Esophagus muscularis mucosa (tissue), 4 donors: Measurements from ENCODE around the gene TTC31. TPM values are rescaled to one million over a fixed set of nuclear protein-coding genes. Genes with fewer than 3 reads are reported as not detected.
"Not testable (repeated sequence)": the region's sequence is repeated elsewhere in the genome, so short reads cannot be mapped to it uniquely, and the experiment has no call there.

Source experiments
- DNase-seq: peaks from one replicate; pipeline ENCODE4 v3.0.0-alpha.2; 2017; ENCODE audit errors: extremely low spot score
- H3K27ac ChIP-seq, 4 donors: fragments of 200-600 bp; sonication (generic); replicated peaks in 1 of 4; 1 replicate in 3 of 4; 2 replicates in 1 of 4; pipeline ENCODE4 v1.5.1; 2016 to 2019; ENCODE audit warnings: mild to moderate bottlenecking in 1 of 4
- H3K27me3 ChIP-seq, 4 donors: fragments of 200-600 bp; sonication (generic); one replicate each; pipeline versions ENCODE4 v1.5.1 to v1.6.0; 2016 to 2019
- H3K36me3 ChIP-seq, 4 donors: fragments of 200-600 bp; sonication (generic); one replicate each; pipeline ENCODE4 v1.5.1; 2016 to 2019
- H3K4me1 ChIP-seq, 4 donors: fragments of 200-600 bp; sonication (generic); one replicate each; pipeline ENCODE4 v1.5.1; 2016 to 2019
- H3K4me3 ChIP-seq, 4 donors: fragments of 200-600 bp; sonication (generic); 1 replicate in 2 of 4; 2 replicates in 2 of 4; pipeline ENCODE4 v1.5.1; 2016 to 2019; ENCODE audit warnings: mild to moderate bottlenecking in 4 of 4, moderate library complexity in 1 of 4
- H3K9me3 ChIP-seq, 4 donors: fragments of 200-600 bp; sonication (generic); 1 replicate in 3 of 4; 2 replicates in 1 of 4; pipeline ENCODE4 v1.5.1; 2016 to 2019
- EP300 ChIP-seq: sonication (generic); formaldehyde crosslinking; IDR thresholded peaks from one replicate; pipeline ENCODE4 v1.6.1; 2017; ENCODE audit warnings: antibody characterized with exemption
- POLR2A ChIP-seq: fragments of 450-650 bp; IDR thresholded peaks from one replicate; pipeline ENCODE4 v1.6.1; 2017; ENCODE audit warnings: antibody characterized with exemption, moderate library complexity, mild to moderate bottlenecking, low read depth
- POLR2AphosphoS5 ChIP-seq, 2 donors: sonication (generic); formaldehyde crosslinking; IDR thresholded peaks; one replicate each; pipeline ENCODE4 v1.6.1; 2017; ENCODE audit warnings: antibody characterized with exemption in 2 of 2
- WGBS: methylation state at CpG from one replicate; pipeline ENCODE4 v1.1.5; 2018; 5-methylcytosine and 5-hydroxymethylcytosine counted together
- intact Hi-C: fragments of 100-400 bp; cut with DNase I; formaldehyde crosslinking; loops from one replicate; pipeline ENCODE4 v1.15.1; 2023
- total RNA-seq, 4 donors: library from RNA; depleted of rRNA; stranded (reverse); fragments of >200 nt; gene quantifications; one replicate each; pipeline versions ENCODE4 v1.1.0 to v1.2.1, GENCODE V29; 2016
- TF ChIP-seq, protein P1 (sequence below), 3 experiments: fragments of 200-600 bp in 2 of 3; fragments of 450-650 bp in 1 of 3; sonication (generic) in 2 of 3; IDR thresholded peaks; one replicate each; pipeline ENCODE4 v1.5.1; 2017 to 2019; ENCODE audit warnings: antibody characterized with exemption in 3 of 3, mild to moderate bottlenecking in 2 of 3, moderate library complexity in 1 of 3

Gene TTC31
- total RNA-seq, 4 donors from 2014 or later: 17.4 to 23.0 (median 20.6) TPM

DNA sequence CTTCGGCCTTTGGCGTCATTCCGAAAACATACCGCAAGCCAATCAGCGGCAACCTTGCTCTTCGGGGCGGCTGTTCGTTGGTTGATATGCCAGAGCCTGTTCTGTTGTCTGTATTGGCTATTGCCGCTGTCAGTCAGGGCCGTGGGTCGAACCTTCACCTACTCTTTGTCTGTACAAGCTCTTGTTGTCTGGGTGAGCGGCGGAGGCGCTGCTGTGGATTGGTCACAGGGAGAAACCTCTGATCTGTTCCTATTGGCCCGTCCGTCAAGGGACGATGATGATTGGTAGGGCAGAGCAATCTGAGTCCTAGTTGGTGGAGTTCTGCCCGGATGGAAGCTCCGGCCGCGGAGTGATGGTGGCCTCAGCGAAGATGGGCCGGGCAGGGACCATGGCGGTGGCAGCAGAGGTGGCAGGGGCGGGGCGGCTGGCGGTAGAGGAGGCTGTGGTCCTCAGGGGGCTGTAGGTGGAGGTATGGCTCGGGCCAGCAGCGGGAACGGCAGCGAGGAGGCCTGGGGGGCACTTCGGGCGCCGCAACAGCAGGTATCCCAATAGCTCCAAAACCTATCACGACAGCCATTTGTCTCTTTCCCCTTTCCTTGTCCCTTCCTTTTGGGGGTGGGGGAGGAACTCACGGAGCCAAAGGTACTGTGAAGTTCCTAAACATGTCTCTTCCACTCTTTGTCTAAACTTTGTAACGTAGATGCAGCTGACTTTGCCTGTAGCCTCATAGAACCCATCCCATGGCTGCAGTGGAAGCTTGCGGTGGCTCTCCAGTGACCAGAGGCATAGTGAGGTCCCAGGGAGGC is 24.5 kb upstream of the TTC31 start, which contains the start of gene WBP1:
WBP1 (plus strand) TSS at position 307 of the 806 bp plus-strand sequence; CDS start at position 472, 165 bp downstream.
- 2% methylated on average over 9 of the region's 38 CpGs for WGBS
- peak within 1 kb of the TSS; percentile 91 to 98 (median 96) for H3K27ac ChIP-seq
- peaks cover 32 to 44% (median 43%) of the 10 kb centered on the region in 4 donors for H3K4me1 ChIP-seq
- intact Hi-C loops: no loop called here
- H3K27me3 ChIP-seq: no peaks in the 10 kb centered on the region
- TF ChIP-seq POLR2AphosphoS5 (IDR thresholded peaks at IDR 0.05) (peak; percentile 87 to 92), POLR2A (no peak), EP300 (no peak)
- TF ChIP-seq, protein P1, sequence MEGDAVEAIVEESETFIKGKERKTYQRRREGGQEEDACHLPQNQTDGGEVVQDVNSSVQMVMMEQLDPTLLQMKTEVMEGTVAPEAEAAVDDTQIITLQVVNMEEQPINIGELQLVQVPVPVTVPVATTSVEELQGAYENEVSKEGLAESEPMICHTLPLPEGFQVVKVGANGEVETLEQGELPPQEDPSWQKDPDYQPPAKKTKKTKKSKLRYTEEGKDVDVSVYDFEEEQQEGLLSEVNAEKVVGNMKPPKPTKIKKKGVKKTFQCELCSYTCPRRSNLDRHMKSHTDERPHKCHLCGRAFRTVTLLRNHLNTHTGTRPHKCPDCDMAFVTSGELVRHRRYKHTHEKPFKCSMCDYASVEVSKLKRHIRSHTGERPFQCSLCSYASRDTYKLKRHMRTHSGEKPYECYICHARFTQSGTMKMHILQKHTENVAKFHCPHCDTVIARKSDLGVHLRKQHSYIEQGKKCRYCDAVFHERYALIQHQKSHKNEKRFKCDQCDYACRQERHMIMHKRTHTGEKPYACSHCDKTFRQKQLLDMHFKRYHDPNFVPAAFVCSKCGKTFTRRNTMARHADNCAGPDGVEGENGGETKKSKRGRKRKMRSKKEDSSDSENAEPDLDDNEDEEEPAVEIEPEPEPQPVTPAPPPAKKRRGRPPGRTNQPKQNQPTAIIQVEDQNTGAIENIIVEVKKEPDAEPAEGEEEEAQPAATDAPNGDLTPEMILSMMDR (IDR thresholded peaks at IDR 0.05): peak in 1 of 3 experiments; percentile 42
- H3K9me3 ChIP-seq: no peaks in the 10 kb centered on the region
- peak; percentile 100 for DNase-seq
- H3K4me3 ChIP-seq: peak within 1 kb of the TSS; percentile 68 to 85 (median 74)
- peaks cover 14 to 26% (median 23%) of the 10 kb centered on the region in 4 donors for H3K36me3 ChIP-seq

DNA sequence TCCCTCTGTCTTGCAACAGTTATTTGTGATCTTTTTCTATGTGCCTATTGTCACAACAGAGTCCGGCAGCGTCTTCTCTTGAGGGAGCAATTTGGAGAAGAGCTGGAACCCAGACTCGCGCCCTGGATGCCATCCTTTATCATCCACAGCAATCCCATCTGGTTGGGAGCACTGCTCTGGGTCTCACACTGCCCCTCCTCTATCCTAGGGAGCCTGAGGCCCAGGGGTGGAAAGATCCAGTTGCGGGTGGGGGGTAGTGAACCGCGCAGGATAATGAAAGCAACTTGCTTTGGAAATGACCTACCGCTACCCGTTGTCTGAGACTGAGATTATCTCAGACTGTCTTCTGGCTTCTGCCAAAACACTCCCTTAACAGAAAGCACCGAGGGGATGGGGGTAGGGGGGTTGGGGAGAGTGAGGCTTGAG is 23.9 kb upstream of the TTC31 start:
- Histone ChIP-seq H3K27me3 (no peaks in the 10 kb centered on the region), H3K27ac (peak overlapping the region; percentile 79 to 98 (median 87)), H3K9me3 (no peaks in the 10 kb centered on the region), H3K36me3 (peaks cover 14 to 26% (median 23%) of the 10 kb centered on the region in 4 donors), H3K4me1 (peaks cover 34 to 50% (median 49%) of the 10 kb centered on the region in 4 donors), H3K4me3 (peak overlapping the region; percentile 68 to 85 (median 74))
- 8% methylated on average over 10 of the region's 10 CpGs for WGBS
- no peak for DNase-seq
- intact Hi-C loops: no loop called here
- TF ChIP-seq EP300 (no peak), POLR2AphosphoS5 (IDR thresholded peaks at IDR 0.05) (no peak), POLR2A (no peak)
- TF ChIP-seq, protein P1 (IDR thresholded peaks at IDR 0.05): no peak

DNA sequence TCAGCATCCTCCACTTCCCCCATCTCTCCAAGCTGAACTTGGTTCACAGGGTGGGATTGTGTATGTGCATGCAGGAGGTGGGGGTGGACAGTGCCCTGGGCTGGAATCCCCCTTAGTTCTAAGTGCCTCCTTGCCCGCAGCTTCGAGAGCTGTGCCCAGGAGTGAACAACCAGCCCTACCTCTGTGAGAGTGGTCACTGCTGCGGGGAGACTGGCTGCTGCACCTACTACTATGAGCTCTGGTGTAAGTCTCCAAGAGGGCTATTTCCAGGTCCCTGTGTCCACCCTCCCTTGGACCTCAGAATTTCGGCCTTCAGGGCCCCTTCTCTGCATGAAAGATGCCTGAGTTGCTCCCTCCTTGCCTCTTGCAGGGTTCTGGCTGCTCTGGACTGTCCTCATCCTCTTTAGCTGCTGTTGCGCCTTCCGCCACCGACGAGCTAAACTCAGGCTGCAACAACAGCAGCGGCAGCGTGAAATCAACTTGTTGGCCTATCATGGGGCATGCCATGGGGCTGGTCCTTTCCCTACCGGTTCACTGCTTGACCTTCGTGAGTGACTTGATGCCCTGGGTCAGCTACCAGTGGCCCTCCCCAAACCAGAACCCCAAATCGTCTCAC is 23.3 kb upstream of the TTC31 start:
- Histone ChIP-seq H3K4me1 (peaks cover 40 to 55% (median 53%) of the 10 kb centered on the region in 4 donors), H3K4me3 (peak overlapping the region in 1 of 4 donors; percentile 85), H3K36me3 (peaks cover 14 to 26% (median 23%) of the 10 kb centered on the region in 4 donors)
- H3K27ac ChIP-seq, intact Hi-C loops, DNase-seq, H3K9me3 ChIP-seq, H3K27me3 ChIP-seq: not testable (repeated sequence)
- 80% methylated on average over 13 of the region's 13 CpGs for WGBS
- TF ChIP-seq POLR2AphosphoS5 (IDR thresholded peaks at IDR 0.05): peak in 1 of 2 donors; percentile 22

DNA sequence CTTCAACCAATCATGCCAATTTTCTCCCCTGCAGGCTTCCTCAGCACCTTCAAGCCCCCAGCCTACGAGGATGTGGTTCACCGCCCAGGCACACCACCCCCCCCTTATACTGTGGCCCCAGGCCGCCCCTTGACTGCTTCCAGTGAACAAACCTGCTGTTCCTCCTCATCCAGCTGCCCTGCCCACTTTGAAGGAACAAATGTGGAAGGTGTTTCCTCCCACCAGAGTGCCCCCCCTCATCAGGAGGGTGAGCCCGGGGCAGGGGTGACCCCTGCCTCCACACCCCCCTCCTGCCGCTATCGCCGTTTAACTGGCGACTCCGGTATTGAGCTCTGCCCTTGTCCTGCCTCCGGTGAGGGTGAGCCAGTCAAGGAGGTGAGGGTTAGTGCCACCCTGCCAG is 22.7 kb upstream of the TTC31 start:
- H3K27me3 ChIP-seq, H3K4me3 ChIP-seq, intact Hi-C loops, H3K27ac ChIP-seq, DNase-seq, H3K9me3 ChIP-seq: not testable (repeated sequence)
- peaks cover 14 to 26% (median 23%) of the 10 kb centered on the region in 4 donors for H3K36me3 ChIP-seq
- WGBS: 81% methylated on average over 10 of the region's 10 CpGs
- peaks cover 39 to 56% (median 53%) of the 10 kb centered on the region in 4 donors for H3K4me1 ChIP-seq

DNA sequence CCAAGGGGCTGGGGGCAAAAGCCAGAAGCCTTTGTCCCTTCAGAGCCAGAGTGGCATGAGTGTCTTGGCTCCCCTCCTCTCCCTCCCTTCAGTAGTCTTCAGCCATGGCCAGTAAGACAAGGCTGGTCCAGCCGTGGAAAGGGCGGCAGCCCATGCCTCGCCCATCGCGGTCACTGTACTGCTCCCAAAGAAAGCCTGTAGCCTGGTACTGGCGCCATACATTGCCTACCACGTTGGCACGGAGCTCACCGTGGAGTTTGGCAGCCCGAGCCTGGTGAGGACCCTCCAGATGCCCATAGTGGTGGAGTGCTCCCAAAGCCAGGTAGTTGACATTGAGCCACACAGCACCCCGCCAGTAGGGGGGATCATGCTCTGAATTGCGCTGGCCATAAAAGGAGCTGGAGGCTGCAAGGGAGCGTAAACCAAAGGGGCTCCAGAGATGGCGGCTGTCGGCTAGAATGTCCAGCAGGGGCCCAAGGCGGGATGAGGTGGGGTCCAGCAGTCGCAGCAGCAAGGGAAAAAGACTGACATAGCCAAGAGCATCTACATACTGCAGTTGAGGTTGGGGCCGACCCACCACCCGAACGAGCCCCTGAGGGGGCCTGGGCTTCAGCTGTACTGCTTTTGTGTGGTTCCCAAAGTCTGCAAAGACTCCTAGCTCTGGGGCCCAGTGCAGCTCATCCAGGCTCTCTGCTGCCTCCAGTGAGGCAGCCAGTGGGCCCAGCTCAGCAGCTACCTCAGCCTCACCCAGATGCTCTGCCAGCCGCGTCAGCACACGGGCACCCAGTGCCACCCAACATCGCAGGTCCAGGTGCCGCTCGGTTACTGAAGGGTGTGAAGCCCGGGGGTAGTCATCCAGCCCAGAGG is 21.5 kb upstream of the TTC31 start:
- no peak for TF ChIP-seq POLR2A
- no peak for TF ChIP-seq EP300
- TF ChIP-seq, protein P1 (IDR thresholded peaks at IDR 0.05): no peak
- TF ChIP-seq POLR2AphosphoS5 (IDR thresholded peaks at IDR 0.05): peak in 1 of 2 donors; percentile 10
- Histone ChIP-seq H3K4me3 (no peak overlapping the region), H3K36me3 (peaks cover 14 to 26% (median 23%) of the 10 kb centered on the region in 4 donors), H3K27ac (no peak overlapping the region), H3K4me1 (peaks cover 32 to 53% (median 49%) of the 10 kb centered on the region in 4 donors), H3K9me3 (no peaks in the 10 kb centered on the region), H3K27me3 (no peaks in the 10 kb centered on the region)
- intact Hi-C loops: no loop called here
- no peak for DNase-seq
- WGBS: 88% methylated on average over 20 of the region's 27 CpGs
